Mesodermal cell (in vitro differentiated cells): ENCODE measurements around the gene TGFBR3.

ENCODE experiments used
- H3K27ac ChIP-seq: 2 replicates; pipeline ENCODE4 v1.7.0; 2013; ENCODE audit warnings: mild to moderate bottlenecking, low read depth, low read length, moderate library complexity; ENCODE audit not compliant: severe bottlenecking
- H3K36me3 ChIP-seq: 2 replicates; pipeline ENCODE4 v1.7.1; 2013; ENCODE audit warnings: mild to moderate bottlenecking, low read length, moderate library complexity; ENCODE audit not compliant: control insufficient read depth, insufficient read depth
- H3K4me1 ChIP-seq: one replicate; pipeline ENCODE4 v1.7.1; 2013; ENCODE audit warnings: mild to moderate bottlenecking, low read length; ENCODE audit not compliant: insufficient read depth, control insufficient read depth, poor library complexity, severe bottlenecking
- H3K4me3 ChIP-seq: 2 replicates; pipeline ENCODE4 v1.7.0; 2013; ENCODE audit warnings: low read length, control low read depth, mild to moderate bottlenecking; ENCODE audit not compliant: insufficient read depth, poor library complexity, severe bottlenecking; ENCODE audit errors: extremely low read depth
- H3K9me3 ChIP-seq: 2 replicates; pipeline ENCODE4 v1.7.1; 2013; ENCODE audit warnings: mild to moderate bottlenecking, low read length, moderate library complexity; ENCODE audit not compliant: control insufficient read depth
- WGBS, 2 experiments: methylation state at CpG; one replicate each; pipeline ENCODE4 v1.1.5; 2013; ENCODE audit warnings: missing lambda C conversion rate in 2 of 2; ENCODE audit not compliant: insufficient coverage in 2 of 2; 5-methylcytosine and 5-hydroxymethylcytosine counted together

The TGFBR3 gene

DNA sequence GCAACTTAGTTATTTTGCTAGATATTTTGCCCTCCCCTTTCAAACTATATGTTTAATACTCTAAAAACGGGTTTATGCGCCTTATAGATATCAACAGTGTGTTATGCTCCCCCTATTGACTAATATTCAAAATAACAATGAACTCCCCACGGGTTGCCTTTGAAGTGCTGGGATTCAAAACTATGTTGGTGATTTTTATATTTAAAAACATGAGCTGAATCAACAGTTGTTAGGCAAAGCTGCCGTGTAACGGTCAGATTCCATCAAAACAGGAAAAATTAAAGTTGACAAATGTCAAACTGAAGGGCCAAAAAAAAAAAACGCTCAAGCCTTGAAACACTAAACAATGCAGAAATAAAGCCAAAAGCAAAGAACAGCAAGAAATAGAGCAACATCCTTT, 2.5 kb downstream of the TGFBR3 start:
- H3K9me3 ChIP-seq, result no peaks in the 10 kb centered on the region
- no peaks in the 10 kb centered on the region for H3K4me1 ChIP-seq
- H3K36me3 ChIP-seq, result no peaks in the 10 kb centered on the region
- WGBS, 2 experiments, result 92 to 100% methylated on average over 2 to 3 of the region's 6 CpGs
- no peak overlapping the region for H3K4me3 ChIP-seq
- H3K27ac ChIP-seq, result no peak overlapping the region

DNA sequence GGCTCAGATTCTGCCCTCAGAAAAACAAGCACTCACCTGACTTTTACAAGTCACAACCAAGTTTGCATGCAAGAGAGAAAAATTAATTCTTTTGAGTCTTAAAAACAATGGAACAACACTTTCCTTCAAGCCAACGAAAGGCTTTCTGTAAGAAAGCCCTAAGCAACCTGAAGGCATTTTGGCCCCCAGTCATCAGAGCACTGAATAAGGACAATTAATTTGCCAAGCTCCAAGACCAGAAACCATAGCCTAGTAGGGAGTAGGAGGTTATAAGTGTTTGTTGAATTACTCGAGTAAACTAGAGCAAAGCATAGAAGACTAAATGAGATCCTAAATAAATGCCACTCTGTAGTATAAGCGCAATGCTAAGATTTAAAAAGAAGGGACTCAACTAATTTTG, 4.7 kb downstream of the TGFBR3 start:
- WGBS, 2 experiments, result 79 to 100% methylated on average over 2 of the region's 3 CpGs
- Histone ChIP-seq H3K27ac (no peak overlapping the region), H3K36me3 (no peaks in the 10 kb centered on the region), H3K4me1 (no peaks in the 10 kb centered on the region), H3K4me3 (no peak overlapping the region), H3K9me3 (no peaks in the 10 kb centered on the region)

DNA sequence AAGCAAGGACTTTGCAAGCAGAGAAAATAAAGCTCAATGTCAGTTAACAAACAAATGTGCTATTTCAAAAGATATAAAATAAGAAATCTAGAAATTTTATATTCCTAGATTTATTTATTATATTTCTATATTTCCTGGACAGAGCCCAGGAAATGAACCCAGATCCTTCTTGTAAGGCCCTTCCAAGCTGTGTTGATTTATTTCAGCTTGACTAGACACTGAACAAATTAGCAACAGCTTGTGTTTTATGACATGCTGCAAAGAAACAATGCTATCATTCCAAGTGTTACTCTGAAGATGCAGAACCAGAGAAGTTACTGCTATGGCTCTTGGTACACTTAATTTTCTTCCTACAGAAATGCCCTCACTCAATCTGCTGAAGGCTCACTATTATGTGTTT, 6.2 kb downstream of the TGFBR3 start:
- Histone ChIP-seq H3K9me3 (no peaks in the 10 kb centered on the region), H3K4me3 (no peak overlapping the region), H3K27ac (no peak overlapping the region), H3K4me1 (no peaks in the 10 kb centered on the region), H3K36me3 (no peaks in the 10 kb centered on the region)

DNA sequence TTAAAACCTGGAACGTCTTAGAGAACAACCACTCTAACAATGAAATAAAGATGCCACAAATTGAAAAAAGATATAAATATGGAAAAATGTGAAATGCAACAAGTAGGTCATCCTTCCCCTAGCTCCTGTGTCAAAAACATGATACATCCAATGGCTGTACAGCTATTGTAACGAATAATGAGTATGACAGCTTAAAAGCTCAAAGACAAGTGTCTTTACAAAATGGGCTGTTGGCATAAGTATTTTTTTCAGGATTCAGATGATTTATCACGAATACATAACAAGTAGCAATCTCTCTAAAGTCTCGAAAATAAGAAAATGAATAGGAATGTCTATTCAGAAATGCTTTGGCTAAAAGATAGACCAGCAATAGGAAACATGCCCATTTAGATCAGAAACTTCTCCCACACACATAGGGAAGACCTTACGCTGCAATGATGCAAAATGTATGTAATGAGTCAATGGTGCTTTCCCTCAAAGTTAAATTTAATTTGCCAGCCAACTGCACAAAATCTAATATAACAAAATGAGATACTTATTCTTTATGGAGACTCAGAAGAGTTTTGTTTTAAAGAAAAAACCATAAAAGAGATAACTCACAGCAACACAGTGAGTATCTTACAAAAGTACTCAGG, 8.3 kb downstream of the TGFBR3 start:
- Histone ChIP-seq H3K4me1 (no peaks in the 10 kb centered on the region), H3K36me3 (no peaks in the 10 kb centered on the region), H3K27ac (no peak overlapping the region), H3K4me3 (no peak overlapping the region), H3K9me3 (no peaks in the 10 kb centered on the region)
- no CpG with 5 or more reads among the region's 5 CpGs for WGBS, 2 experiments

DNA sequence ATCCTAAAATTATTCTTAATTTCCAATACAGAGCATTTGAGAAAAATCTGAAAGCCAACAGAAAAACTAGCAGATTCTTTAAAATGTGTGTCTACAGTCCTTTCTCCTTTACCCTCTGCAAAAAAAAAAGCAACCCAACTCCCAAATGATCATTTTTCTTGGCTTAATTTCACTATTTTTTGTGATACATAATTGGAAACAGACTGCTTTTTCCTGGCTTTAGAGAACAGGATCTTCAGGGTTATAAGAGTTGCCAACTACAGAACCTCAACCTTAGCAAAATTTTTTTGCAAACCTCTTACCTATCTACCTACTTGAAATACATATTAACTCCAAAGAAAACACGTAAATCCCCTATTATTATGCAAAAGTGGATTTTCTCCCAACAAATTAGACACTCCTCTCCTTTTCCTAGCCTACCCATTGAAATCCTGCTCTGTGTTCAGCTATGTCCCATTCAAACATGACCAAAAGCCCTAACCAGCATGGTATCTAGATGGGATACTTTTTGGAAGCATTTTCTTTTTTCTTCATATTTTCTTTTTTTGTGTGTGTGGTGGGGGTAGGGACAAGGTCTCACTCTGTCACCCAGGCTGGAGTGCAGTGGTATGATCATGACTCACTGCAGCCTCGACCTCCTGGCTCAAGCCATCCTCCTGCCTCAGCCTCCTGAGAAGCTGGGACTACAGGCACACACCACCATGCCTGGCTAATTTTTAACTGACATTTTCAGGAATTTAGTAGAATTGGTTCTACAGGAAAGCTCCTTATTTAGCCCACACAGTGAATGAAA, 9.0 kb downstream of the TGFBR3 start:
- Histone ChIP-seq H3K4me1 (peaks cover 3% of the 10 kb centered on the region), H3K4me3 (no peak overlapping the region), H3K9me3 (no peaks in the 10 kb centered on the region), H3K36me3 (no peaks in the 10 kb centered on the region), H3K27ac (no peak overlapping the region)
- whole genome bisulfite sequencing, 2 experiments, result 81 to 100% methylated on average over 1 to 2 of the region's 2 CpGs

DNA sequence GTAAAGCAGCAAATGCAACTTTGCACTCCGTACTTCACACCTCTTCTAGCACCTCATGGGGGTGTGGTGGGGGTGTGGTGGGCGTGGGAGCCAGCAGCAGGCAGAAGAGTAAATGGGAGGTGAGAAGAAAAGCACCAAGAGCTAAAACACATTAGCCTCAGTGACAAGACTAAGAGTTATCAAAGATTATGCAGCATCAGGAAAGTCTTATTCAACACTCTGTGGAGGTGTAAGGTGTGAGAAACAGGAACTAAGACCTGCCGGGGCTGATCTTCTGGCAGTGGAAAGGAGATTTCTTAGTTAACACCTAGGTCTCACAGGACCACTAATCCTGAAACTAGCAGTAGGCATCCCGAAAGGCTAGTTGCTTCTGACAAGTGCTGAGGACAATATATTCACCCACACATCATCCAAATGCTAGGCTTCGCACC, 9.9 kb downstream of the TGFBR3 start:
- Histone ChIP-seq H3K27ac (no peak overlapping the region), H3K36me3 (no peaks in the 10 kb centered on the region), H3K9me3 (no peaks in the 10 kb centered on the region), H3K4me3 (no peak overlapping the region), H3K4me1 (peaks cover 3% of the 10 kb centered on the region)
- WGBS, 2 experiments, result 78 to 83% methylated on average over 3 to 4 of the region's 5 CpGs

DNA sequence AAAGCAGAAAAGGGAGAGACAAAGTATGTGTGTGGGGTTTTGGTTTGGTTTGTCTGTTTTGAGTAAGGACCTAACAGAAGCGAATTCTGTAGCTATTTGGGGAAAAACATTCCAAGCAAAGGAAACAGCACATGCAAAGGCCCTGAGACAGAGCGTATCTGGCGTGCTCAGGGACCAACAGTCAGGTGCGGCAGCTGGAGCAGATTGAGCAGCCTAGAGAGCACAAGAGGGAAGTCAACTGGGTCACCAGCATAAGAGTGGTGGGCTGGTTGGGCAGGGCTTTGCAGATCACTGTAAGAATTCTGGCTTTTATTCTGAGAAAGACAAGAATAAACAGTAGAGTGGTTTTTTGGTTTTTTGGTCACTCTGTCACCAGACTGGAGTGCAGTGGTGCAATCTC, 11.8 kb downstream of the TGFBR3 start:
- no peak overlapping the region for H3K27ac ChIP-seq
- no peak overlapping the region for H3K4me3 ChIP-seq
- 96% methylated on average over 4 of the region's 4 CpGs for WGBS, 2 experiments
- H3K4me1 ChIP-seq, result peaks cover 3% of the 10 kb centered on the region
- H3K36me3 ChIP-seq, result no peaks in the 10 kb centered on the region
- no peaks in the 10 kb centered on the region for H3K9me3 ChIP-seq

DNA sequence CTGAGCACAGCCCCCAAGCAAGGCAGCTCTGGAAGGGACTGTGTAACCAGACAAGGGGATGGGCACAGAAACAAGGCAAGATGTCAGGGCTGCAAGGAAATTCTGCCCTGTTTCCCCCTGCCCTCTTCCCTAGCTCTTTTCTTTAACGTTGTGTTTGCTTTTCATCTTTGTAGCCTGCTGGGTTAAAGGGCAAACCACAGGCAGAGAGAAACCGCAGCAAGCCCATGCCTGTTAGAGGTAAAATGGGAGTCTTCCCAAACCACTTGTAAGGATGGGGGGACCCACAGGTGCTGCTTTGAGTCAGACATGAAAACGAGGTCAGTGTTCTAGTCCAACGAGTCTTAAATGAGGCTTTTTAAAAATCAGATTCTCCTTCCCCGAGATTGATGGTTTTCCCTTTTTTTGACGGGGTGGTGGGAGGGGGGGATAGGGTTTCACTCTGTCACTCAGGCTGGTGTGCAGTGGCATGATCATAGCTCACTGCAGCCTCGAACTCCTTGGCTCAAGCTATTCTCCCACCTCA, 13.3 kb downstream of the TGFBR3 start:
- WGBS, 2 experiments, result 80 to 83% methylated on average over 3 to 4 of the region's 7 CpGs
- Histone ChIP-seq H3K27ac (no peak overlapping the region), H3K4me1 (peaks cover 3% of the 10 kb centered on the region), H3K36me3 (no peaks in the 10 kb centered on the region), H3K9me3 (no peaks in the 10 kb centered on the region), H3K4me3 (no peak overlapping the region)

DNA sequence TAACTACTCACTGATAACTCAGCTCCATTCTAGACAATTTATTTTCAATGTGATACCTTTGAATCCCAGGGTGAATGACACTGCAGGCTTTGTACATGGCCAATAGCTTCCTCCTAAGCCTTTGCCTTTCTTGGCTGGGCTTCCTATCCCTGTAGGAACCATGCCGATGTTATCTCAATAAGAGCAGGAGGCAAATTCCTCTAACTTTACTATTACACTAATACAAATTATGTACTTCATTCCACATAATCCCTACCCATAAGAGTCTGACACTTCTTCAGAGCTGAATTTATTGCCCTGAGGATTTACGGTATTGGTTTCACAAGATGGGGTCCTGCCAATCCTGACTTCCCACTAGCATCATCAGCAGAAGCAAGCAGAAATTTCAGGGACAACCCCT, 14.0 kb downstream of the TGFBR3 start:
- Histone ChIP-seq H3K4me1 (peaks cover 3% of the 10 kb centered on the region), H3K4me3 (no peak overlapping the region), H3K36me3 (no peaks in the 10 kb centered on the region), H3K27ac (no peak overlapping the region), H3K9me3 (no peaks in the 10 kb centered on the region)
- WGBS, 2 experiments, result 90 to 100% methylated on average over 1 to 2 of the region's 2 CpGs

DNA sequence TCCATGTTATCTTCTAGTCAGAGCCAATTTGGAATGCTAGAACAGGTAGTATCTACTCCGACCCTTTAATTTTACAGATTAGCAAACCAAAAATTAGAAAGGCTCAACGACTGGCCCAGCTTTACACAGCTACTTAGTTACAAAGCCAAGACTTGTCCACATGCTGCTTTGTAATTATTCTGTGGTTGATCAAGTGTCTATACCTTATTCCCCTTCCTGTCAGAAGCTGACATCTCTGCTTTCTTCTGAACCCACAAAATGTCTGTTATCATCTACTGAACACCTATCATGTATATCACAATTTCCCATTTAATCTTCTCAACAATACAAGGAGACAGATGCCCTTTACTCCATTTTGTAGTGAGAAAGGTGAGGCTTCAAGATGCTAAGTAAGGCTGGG, 15.6 kb downstream of the TGFBR3 start:
- Histone ChIP-seq H3K4me1 (peaks cover 3% of the 10 kb centered on the region), H3K36me3 (no peaks in the 10 kb centered on the region), H3K9me3 (no peaks in the 10 kb centered on the region), H3K27ac (no peak overlapping the region), H3K4me3 (no peak overlapping the region)
- WGBS, 2 experiments, result 78% methylated on average over 2 of the region's 2 CpGs; no CpG with 5 or more reads in 1 of the 2 experiments

DNA sequence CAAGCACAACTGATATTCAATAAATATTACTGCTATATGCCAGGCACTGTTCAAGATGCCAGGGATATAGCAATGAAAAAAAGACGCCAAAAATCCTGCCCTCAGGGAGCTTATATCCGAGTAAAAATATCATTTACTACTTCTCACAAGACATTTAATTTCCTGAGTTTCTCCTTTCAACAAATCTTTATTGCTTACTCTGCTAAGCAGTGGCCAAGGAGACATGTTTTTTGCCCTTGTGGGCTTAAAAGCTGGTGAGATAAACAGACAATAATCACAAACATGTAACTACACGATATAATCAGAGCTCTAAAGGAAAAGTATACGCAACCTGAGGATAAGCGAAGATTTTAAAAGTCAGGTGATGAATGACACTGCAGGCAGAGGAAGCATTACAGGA, 19.5 kb downstream of the TGFBR3 start:
- H3K27ac ChIP-seq, result no peak overlapping the region
- no peak overlapping the region for H3K4me3 ChIP-seq
- H3K36me3 ChIP-seq, result no peaks in the 10 kb centered on the region
- 90 to 98% methylated on average over 3 to 4 of the region's 5 CpGs for WGBS, 2 experiments
- no peaks in the 10 kb centered on the region for H3K4me1 ChIP-seq
- H3K9me3 ChIP-seq, result no peaks in the 10 kb centered on the region
